Gastroesophageal sphincter (tissue), 4 donors: Measurements from ENCODE around the gene PLEKHA1. TPM values are rescaled to one million over a fixed set of nuclear protein-coding genes. Genes with fewer than 3 reads are reported as not detected.

ENCODE experiments used
- ATAC-seq: fragments of 150-250 bp; one replicate; pipeline ENCODE4 v1.9.1; 2016; ENCODE audit warnings: mild to moderate bottlenecking, moderate library complexity
- H3K27ac ChIP-seq, 4 donors: fragments of 200-600 bp; sonication (generic) in 3 of 4; 1 replicate in 3 of 4; 2 replicates in 1 of 4; pipeline ENCODE4 v1.5.1; 2016 to 2019
- H3K27me3 ChIP-seq: fragments of 200-600 bp; sonication (generic); one replicate; pipeline ENCODE4 v1.5.1; 2019
- H3K36me3 ChIP-seq, 2 donors: fragments of 200-600 bp; sonication (generic); one replicate each; pipeline ENCODE4 v1.5.1; 2019; ENCODE audit warnings: control low read depth in 1 of 2
- H3K4me1 ChIP-seq, 3 donors: fragments of 200-600 bp; sonication (generic); 1 replicate in 2 of 3; 2 replicates in 1 of 3; pipeline ENCODE4 v1.5.1; 2016 to 2019; ENCODE audit warnings: control low read depth in 2 of 3
- H3K4me3 ChIP-seq, 2 donors: fragments of 200-600 bp; sonication (generic); one replicate each; pipeline ENCODE4 v1.5.1; 2019; ENCODE audit warnings: mild to moderate bottlenecking in 1 of 2, moderate library complexity in 1 of 2
- H3K9me3 ChIP-seq, 3 donors: fragments of 200-600 bp; sonication (generic); one replicate each; pipeline ENCODE4 v1.5.1; 2017 to 2019; ENCODE audit warnings: control low read depth in 2 of 3
- CTCF ChIP-seq, 4 experiments: fragments of 200-600 bp in 2 of 4; fragments of 450-650 bp in 2 of 4; sonication (generic) in 1 of 4; IDR thresholded peaks; one replicate each; pipeline ENCODE4 v1.5.1; 2017 to 2019; ENCODE audit warnings: antibody characterized with exemption in 4 of 4, mild to moderate bottlenecking in 2 of 4, moderate library complexity in 2 of 4
- EP300 ChIP-seq: sonication (generic); formaldehyde crosslinking; IDR thresholded peaks from one replicate; pipeline ENCODE4 v1.6.1; 2017; ENCODE audit warnings: antibody characterized with exemption, mild to moderate bottlenecking
- POLR2A ChIP-seq, 2 donors: fragments of 450-650 bp; IDR thresholded peaks; one replicate each; pipeline ENCODE4 v1.6.1; 2017; ENCODE audit warnings: antibody characterized with exemption in 2 of 2, mild to moderate bottlenecking in 2 of 2, moderate library complexity in 1 of 2
- POLR2AphosphoS5 ChIP-seq: sonication (generic); formaldehyde crosslinking; IDR thresholded peaks from one replicate; pipeline ENCODE4 v1.6.1; 2017; ENCODE audit warnings: antibody characterized with exemption
- WGBS, 2 donors: methylation state at CpG; one replicate each; pipeline ENCODE4 v1.1.5; 2018; ENCODE audit warnings: low coverage in 1 of 2; 5-methylcytosine and 5-hydroxymethylcytosine counted together
- total RNA-seq, 4 donors: library from RNA; depleted of rRNA; stranded (reverse); fragments of >200 nt; gene quantifications; one replicate each; pipeline ENCODE4 v1.1.0, GENCODE V29; 2016

Gene PLEKHA1
- total RNA-seq, 4 donors from 2014 or later = 62.1 to 125 (median 93.8) TPM

GRCh38 chr10:122368502-122369254 lies 5.8 kb upstream of the PLEKHA1 start:
- WGBS, 2 donors = 76 to 92% methylated on average over 4 to 10 of the region's 13 CpGs

GRCh38 chr10:122373108-122373507 lies 1.4 kb upstream of the PLEKHA1 start:
- WGBS, 2 donors = 64 to 71% methylated on average over 4 of the region's 4 CpGs

More at GRCh38 chr10:122368502-122369254, 5.8 kb upstream of the PLEKHA1 start:
- H3K36me3 ChIP-seq = no peaks in the 10 kb centered on the region
- TF ChIP-seq EP300 (no peak), POLR2A (IDR thresholded peaks at IDR 0.05) (no peak), POLR2AphosphoS5 (no peak), CTCF (IDR thresholded peaks at IDR 0.05) (no peak)
- no peak overlapping the region for H3K4me3 ChIP-seq
- no peak overlapping the region for H3K27ac ChIP-seq
- peaks cover 3 to 51% (median 17%) of the 10 kb centered on the region in 3 donors for H3K4me1 ChIP-seq
- H3K27me3 ChIP-seq = no peaks in the 10 kb centered on the region
- H3K9me3 ChIP-seq = no peaks in the 10 kb centered on the region
- no peak for ATAC-seq

DNA sequence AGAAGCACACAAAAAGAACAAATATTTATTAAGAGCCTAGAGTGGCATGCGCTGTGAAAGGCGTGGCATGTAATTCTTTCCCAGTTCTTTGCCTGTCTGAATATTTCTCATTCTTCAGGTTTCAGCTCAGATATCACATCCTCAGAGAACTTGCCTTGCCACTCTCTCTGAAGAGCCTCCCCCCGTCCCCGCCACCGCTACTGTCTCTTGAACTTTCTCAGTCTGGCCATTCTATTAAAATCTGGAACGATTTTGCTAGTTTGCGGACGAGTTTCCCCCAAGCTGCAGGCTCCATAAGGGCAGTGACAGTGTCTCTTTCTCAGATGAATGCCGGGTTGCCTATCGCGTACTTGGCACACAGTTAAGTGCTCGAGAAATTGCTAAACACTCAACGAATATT lies 787 bp upstream of the PLEKHA1 start:
- no peaks in the 10 kb centered on the region for H3K9me3 ChIP-seq
- peak overlapping the region; percentile 71 to 100 (median 92) for H3K27ac ChIP-seq
- no peaks in the 10 kb centered on the region for H3K36me3 ChIP-seq
- peak; percentile 0 for ATAC-seq
- no peaks in the 10 kb centered on the region for H3K27me3 ChIP-seq
- H3K4me1 ChIP-seq = peaks cover 3 to 75% (median 19%) of the 10 kb centered on the region in 3 donors
- peak overlapping the region; percentile 91 to 98 for H3K4me3 ChIP-seq
- TF ChIP-seq POLR2AphosphoS5 (no peak), EP300 (no peak), CTCF (IDR thresholded peaks at IDR 0.05) (no peak), POLR2A (IDR thresholded peaks at IDR 0.05) (no peak)
- WGBS, 2 donors = 1 to 5% methylated on average over 9 to 13 of the region's 13 CpGs

More at GRCh38 chr10:122373108-122373507, 1.4 kb upstream of the PLEKHA1 start:
- Histone ChIP-seq H3K36me3 (no peaks in the 10 kb centered on the region), H3K27ac (peak overlapping the region; percentile 71 to 100 (median 92)), H3K4me1 (peaks cover 3 to 69% (median 19%) of the 10 kb centered on the region in 3 donors), H3K9me3 (no peaks in the 10 kb centered on the region), H3K27me3 (no peaks in the 10 kb centered on the region), H3K4me3 (no peak overlapping the region)
- TF ChIP-seq EP300 (no peak), POLR2A (IDR thresholded peaks at IDR 0.05) (no peak), POLR2AphosphoS5 (no peak), CTCF (IDR thresholded peaks at IDR 0.05) (no peak)
- ATAC-seq = no peak

- TF ChIP-seq POLR2A (IDR thresholded peaks at IDR 0.05) (no peak), CTCF (IDR thresholded peaks at IDR 0.05) (no peak), POLR2AphosphoS5 (no peak), EP300 (no peak)
- Histone ChIP-seq H3K27ac (peak overlapping the region; percentile 94 to 100 (median 99)), H3K4me3 (peak overlapping the region; percentile 91 to 98), H3K9me3 (no peaks in the 10 kb centered on the region), H3K4me1 (peaks cover 3 to 76% (median 19%) of the 10 kb centered on the region in 3 donors), H3K36me3 (peaks cover 0 to 4% of the 10 kb centered on the region in 2 donors), H3K27me3 (no peaks in the 10 kb centered on the region)
- ATAC-seq = peak; percentile 54
- WGBS, 2 donors = 0 to 4% methylated on average over 2 to 14 of the region's 89 CpGs
Measured at GRCh38 chr10:122374859-122375678, 561 bp downstream of the PLEKHA1 start.
